ENCODE data around the gene DAB2IP. TPM values are rescaled to one million over a fixed set of nuclear protein-coding genes. Genes with fewer than 3 reads are reported as not detected.

The DAB2IP gene
- total RNA-seq, 1 experiment from 2014 or later = 17.0 TPM

DNA sequence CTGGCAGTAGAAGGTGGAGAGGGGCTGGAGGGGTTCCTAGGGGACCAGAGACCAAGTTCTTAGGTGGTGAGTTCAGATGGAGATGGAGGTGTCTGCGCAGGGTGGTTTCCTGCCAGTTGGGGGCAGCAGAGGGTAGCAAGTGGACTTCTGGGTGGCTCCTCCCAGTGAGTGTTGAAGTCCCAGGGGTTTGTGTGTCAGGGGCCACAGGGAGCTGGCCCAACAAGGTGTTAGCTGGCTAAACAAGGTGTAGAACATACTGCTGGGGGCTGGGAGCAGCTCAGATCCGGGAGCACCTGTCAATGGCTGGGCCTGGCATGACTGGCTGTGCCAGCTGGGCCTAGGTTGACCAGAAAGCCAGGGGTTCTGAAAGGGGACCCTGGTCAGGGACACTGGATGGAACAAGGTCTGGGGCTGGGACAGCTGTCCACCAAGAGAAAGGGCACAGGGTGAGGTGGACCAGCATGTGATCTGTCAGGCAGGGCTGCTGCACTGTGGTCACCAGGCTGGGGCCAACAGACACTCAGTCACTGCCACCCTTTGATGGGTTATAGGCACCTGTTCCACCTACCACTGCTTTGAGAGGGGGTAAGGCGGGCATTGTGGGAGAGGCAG, 35.6 kb downstream of the DAB2IP start:
- no TSS peak for BruUV-seq (replicated peaks)
- Mint-ChIP-seq H3K4me3 (ENCODE audit: unreplicated experiment) (no peak overlapping the region), H3K9me3 (ENCODE audit: unreplicated experiment) (no peaks in the 10 kb centered on the region), H3K27ac (ENCODE audit: low read depth, unreplicated experiment) (no peak overlapping the region), H3K4me1 (ENCODE audit: insufficient read depth, unreplicated experiment) (peaks cover 2% of the 10 kb centered on the region), H3K36me3 (ENCODE audit: insufficient read depth, unreplicated experiment) (peaks cover 5% of the 10 kb centered on the region), H3K27me3 (ENCODE audit: insufficient read depth, unreplicated experiment) (no peaks in the 10 kb centered on the region)
- ChIA-PET POLR2A (no interaction called here), CTCF (interaction anchor here (0.6 to 2.3 kb wide), 68 partner anchors 11 to 1556 kb away, joined by 3 to 43 read pairs (median 4); no protein-coding TSS in a partner anchor)
- peak; percentile 70 for DNase-seq (ENCODE audit: unreplicated experiment)
- intact Hi-C loops (cut with micrococcal nuclease) = loop anchor here (1.0 to 10.0 kb wide), 6 partner anchors 140 to 438 kb away; no protein-coding TSS in a partner anchor
- TF ChIP-seq, protein P1, sequence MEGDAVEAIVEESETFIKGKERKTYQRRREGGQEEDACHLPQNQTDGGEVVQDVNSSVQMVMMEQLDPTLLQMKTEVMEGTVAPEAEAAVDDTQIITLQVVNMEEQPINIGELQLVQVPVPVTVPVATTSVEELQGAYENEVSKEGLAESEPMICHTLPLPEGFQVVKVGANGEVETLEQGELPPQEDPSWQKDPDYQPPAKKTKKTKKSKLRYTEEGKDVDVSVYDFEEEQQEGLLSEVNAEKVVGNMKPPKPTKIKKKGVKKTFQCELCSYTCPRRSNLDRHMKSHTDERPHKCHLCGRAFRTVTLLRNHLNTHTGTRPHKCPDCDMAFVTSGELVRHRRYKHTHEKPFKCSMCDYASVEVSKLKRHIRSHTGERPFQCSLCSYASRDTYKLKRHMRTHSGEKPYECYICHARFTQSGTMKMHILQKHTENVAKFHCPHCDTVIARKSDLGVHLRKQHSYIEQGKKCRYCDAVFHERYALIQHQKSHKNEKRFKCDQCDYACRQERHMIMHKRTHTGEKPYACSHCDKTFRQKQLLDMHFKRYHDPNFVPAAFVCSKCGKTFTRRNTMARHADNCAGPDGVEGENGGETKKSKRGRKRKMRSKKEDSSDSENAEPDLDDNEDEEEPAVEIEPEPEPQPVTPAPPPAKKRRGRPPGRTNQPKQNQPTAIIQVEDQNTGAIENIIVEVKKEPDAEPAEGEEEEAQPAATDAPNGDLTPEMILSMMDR (IDR thresholded peaks at IDR 0.05; ENCODE audit: unreplicated experiment) = peak; percentile 92

DNA sequence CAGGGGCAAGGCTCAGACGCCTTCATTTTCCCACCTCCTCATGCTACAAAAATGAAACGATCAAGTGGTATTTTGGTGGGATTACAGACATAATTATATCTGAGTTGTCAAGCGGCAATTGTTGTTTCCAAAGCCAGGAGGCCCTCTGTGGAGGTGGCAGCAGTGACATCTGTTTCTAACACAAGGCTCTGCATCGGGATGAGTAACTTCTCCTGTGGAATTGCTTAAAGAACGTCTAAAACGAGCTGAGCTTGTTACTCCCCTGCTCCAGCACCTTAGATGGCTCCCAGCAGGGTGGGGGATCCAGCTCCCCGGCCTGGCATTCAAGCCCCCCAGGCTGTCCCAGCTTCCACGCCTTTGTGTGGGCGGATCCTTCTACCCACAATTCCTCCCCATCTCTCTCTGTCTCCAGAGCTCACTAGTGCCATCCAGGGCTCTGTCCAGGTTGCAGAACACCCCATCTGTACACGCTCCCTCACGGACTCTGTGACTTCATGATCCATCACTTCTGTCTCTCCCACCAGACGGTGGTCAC, 36.8 kb downstream of the DAB2IP start:
- Mint-ChIP-seq H3K9me3 (ENCODE audit: unreplicated experiment) (no peaks in the 10 kb centered on the region), H3K27me3 (ENCODE audit: insufficient read depth, unreplicated experiment) (no peaks in the 10 kb centered on the region), H3K27ac (ENCODE audit: low read depth, unreplicated experiment) (no peak overlapping the region), H3K4me3 (ENCODE audit: unreplicated experiment) (no peak overlapping the region), H3K36me3 (ENCODE audit: insufficient read depth, unreplicated experiment) (peaks cover 5% of the 10 kb centered on the region), H3K4me1 (ENCODE audit: insufficient read depth, unreplicated experiment) (peaks cover 13% of the 10 kb centered on the region)
- TF ChIP-seq, protein P1 (IDR thresholded peaks at IDR 0.05; ENCODE audit: unreplicated experiment) = no peak
- DNase-seq (ENCODE audit: unreplicated experiment) = no peak
- ChIA-PET POLR2A (interaction anchor here (1.1 to 1.4 kb wide), 2 partner anchors 37 to 142 kb away, joined by 3 read pairs; no protein-coding TSS in a partner anchor), CTCF (interaction anchor here (0.5 to 2.3 kb wide), 21 partner anchors 8 to 680 kb away, joined by 3 to 43 read pairs (median 6); no protein-coding TSS in a partner anchor)
- intact Hi-C loops (cut with micrococcal nuclease) = loop anchor here (5.0 to 10.0 kb wide), 3 partner anchors 319 to 437 kb away; no protein-coding TSS in a partner anchor
- BruUV-seq (replicated peaks) = no TSS peak

DNA sequence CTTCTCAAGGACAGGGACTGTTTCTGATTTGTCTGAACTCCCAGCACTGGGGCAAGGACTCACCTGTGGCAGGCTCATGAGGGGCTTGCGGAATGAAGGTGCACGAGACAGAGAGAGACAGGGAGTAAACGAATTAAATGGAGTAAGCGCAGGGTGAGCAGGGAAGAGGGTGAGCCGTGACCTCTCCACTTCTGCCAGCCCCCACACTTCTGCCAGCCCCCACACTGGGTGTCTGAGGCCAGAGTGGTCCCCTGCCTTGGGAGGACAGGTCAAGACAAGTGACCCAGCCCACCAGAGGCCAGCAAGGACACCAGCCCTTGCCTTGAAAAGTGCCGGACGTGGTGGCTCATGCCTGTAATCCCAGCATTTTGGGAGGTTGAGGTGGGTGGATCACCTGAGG, 37.2 kb downstream of the DAB2IP start:
- CTCF ChIA-PET = interaction anchor here (0.8 to 2.4 kb wide), 13 partner anchors 9 to 308 kb away, joined by 3 to 43 read pairs (median 7); no protein-coding TSS in a partner anchor
- no peak overlapping the region for H3K4me3 Mint-ChIP-seq (ENCODE audit: unreplicated experiment)
- H3K9me3 Mint-ChIP-seq (ENCODE audit: unreplicated experiment) = no peaks in the 10 kb centered on the region
- peaks cover 3% of the 10 kb centered on the region for H3K36me3 Mint-ChIP-seq (ENCODE audit: insufficient read depth, unreplicated experiment)
- peaks cover 14% of the 10 kb centered on the region for H3K4me1 Mint-ChIP-seq (ENCODE audit: insufficient read depth, unreplicated experiment)
- TF ChIP-seq, protein P1 (IDR thresholded peaks at IDR 0.05; ENCODE audit: unreplicated experiment) = no peak
- no peak for DNase-seq (ENCODE audit: unreplicated experiment)
- H3K27ac Mint-ChIP-seq (ENCODE audit: low read depth, unreplicated experiment) = no peak overlapping the region
- intact Hi-C loops (cut with micrococcal nuclease) = loop anchor here (5.0 to 10.0 kb wide), 3 partner anchors 319 to 436 kb away; no protein-coding TSS in a partner anchor
- POLR2A ChIA-PET = interaction anchor here (1.1 to 1.4 kb wide), 2 partner anchors 36 to 142 kb away, joined by 3 read pairs; no protein-coding TSS in a partner anchor
- no TSS peak for BruUV-seq (replicated peaks)
- no peaks in the 10 kb centered on the region for H3K27me3 Mint-ChIP-seq (ENCODE audit: insufficient read depth, unreplicated experiment)

DNA sequence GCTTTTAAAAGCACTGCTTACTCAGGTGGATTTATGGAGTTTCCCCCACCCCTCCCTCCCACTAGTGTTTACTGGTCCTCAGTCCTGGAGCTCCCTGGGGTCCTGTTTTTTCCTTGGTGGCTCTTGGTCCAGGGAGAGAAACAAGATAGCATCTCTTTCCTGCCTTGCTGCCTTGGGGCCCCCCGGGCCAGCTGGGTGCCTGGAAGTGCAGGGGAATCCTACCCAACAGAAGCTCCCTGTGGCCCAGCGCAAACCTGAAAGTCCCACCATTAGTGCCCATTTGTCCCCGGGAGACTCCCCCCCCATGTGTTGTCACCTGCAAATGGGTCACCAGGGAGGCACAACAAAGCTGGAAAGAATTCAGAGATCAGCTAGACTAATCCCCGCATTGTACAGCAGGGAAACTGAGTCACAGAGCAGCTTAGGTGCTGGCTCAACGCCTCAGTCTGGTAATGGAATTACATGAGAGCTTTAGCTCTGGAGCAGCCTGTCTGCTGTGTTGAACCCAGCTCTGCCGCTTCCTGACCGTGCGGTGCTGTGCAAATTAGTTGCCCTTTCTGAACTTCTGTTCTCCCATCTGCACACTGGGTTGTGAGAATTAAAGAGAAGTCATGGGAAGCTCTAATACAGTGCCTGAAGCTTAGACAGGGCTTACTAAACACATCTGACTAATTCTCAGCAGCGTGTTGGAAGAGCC, 38.2 kb downstream of the DAB2IP start:
- no peaks in the 10 kb centered on the region for H3K27me3 Mint-ChIP-seq (ENCODE audit: insufficient read depth, unreplicated experiment)
- H3K36me3 Mint-ChIP-seq (ENCODE audit: insufficient read depth, unreplicated experiment) = no peaks in the 10 kb centered on the region
- BruUV-seq (replicated peaks) = no TSS peak
- H3K9me3 Mint-ChIP-seq (ENCODE audit: unreplicated experiment) = no peaks in the 10 kb centered on the region
- CTCF ChIA-PET = interaction anchor here (0.6 to 2.4 kb wide), 13 partner anchors 8 to 306 kb away, joined by 3 to 11 read pairs (median 4); no protein-coding TSS in a partner anchor
- peaks cover 14% of the 10 kb centered on the region for H3K4me1 Mint-ChIP-seq (ENCODE audit: insufficient read depth, unreplicated experiment)
- TF ChIP-seq, protein P1 (IDR thresholded peaks at IDR 0.05; ENCODE audit: unreplicated experiment) = no peak
- intact Hi-C loops (cut with micrococcal nuclease) = loop anchor here (5.0 to 10.0 kb wide), 3 partner anchors 318 to 435 kb away; no protein-coding TSS in a partner anchor
- no peak overlapping the region for H3K4me3 Mint-ChIP-seq (ENCODE audit: unreplicated experiment)
- H3K27ac Mint-ChIP-seq (ENCODE audit: low read depth, unreplicated experiment) = no peak overlapping the region
- DNase-seq (ENCODE audit: unreplicated experiment) = no peak
- POLR2A ChIA-PET = interaction anchor here (0.9 to 1.4 kb wide), 2 partner anchors 32 to 35 kb away, joined by 3 read pairs; no protein-coding TSS in a partner anchor
